WTC11 (cell line): ENCODE measurements around the gene SSTR1. TPM values are rescaled to one million over a fixed set of nuclear protein-coding genes. Genes with fewer than 3 reads are reported as not detected.

ENCODE experiments used
- ATAC-seq: fragments of 200-7000 bp; cut with Tn5 transposase; 2 replicates; pipeline ENCODE4 v1.10.0; 2021; ENCODE audit warnings: mild to moderate bottlenecking, moderate library complexity
- CTCF ChIA-PET: fragments of 300-600 bp; sonication (Branson Sonifier 250); formaldehyde crosslinking; loops from one replicate; lab custom pipeline; 2021; ENCODE audit warnings: antibody characterized with exemption; lab: Charles Lee
- POLR2A ChIA-PET: fragments of 350-600 bp; sonication (Branson Sonifier 250); formaldehyde crosslinking; loops from one replicate; lab custom pipeline; 2021; ENCODE audit warnings: antibody characterized with exemption; lab: Charles Lee
- DNase-seq: peaks from one replicate; pipeline ENCODE4 v3.0.0; 2021; ENCODE audit warnings: low spot score
- H3K27ac Mint-ChIP-seq: 2 replicates; pipeline ENCODE4 v1.8.0; 2021; ENCODE audit warnings: mixed read lengths
- H3K27me3 Mint-ChIP-seq: 2 replicates; pipeline ENCODE4 v1.8.0; 2021; ENCODE audit warnings: low read depth, mild to moderate bottlenecking, moderate library complexity, mixed read lengths
- H3K36me3 Mint-ChIP-seq: 2 replicates; pipeline ENCODE4 v1.8.0; 2021; ENCODE audit warnings: mixed read lengths
- H3K4me1 Mint-ChIP-seq: 2 replicates; pipeline ENCODE4 v1.8.0; 2022; ENCODE audit warnings: mixed read lengths
- H3K4me3 Mint-ChIP-seq: 2 replicates; pipeline ENCODE4 v1.8.0; 2021; ENCODE audit warnings: mild to moderate bottlenecking, moderate library complexity, mixed read lengths
- H3K9me3 Mint-ChIP-seq: 2 replicates; pipeline ENCODE4 v1.8.0; 2021; ENCODE audit warnings: mixed read lengths
- CDX4 ChIP-seq: fragments of 250-450 bp; sonication (Bioruptor Pico); IDR thresholded peaks from 2 replicates; pipeline ENCODE4 v1.9.0; 2021; ENCODE audit warnings: moderate library complexity, mild to moderate bottlenecking, inconsistent platforms, borderline replicate concordance
- ELF4 ChIP-seq: sonication (generic); formaldehyde crosslinking; IDR thresholded peaks from 2 replicates; pipeline ENCODE4 v1.8.1; 2022; ENCODE audit warnings: low read depth, mild to moderate bottlenecking, moderate library complexity, missing genetic modification reagents
- EMX1 ChIP-seq: fragments of 250-450 bp; sonication (Bioruptor Pico); IDR thresholded peaks from 2 replicates; pipeline ENCODE4 v1.8.0; 2021; ENCODE audit warnings: mild to moderate bottlenecking
- FOXP1 ChIP-seq: sonication (generic); formaldehyde crosslinking; IDR thresholded peaks from 2 replicates; pipeline ENCODE4 v1.8.0; 2022; ENCODE audit warnings: missing genetic modification reagents, mild to moderate bottlenecking, moderate library complexity, borderline replicate concordance
- GTF2I ChIP-seq: fragments of 250-450 bp; sonication (Bioruptor Pico); conservative IDR thresholded peaks from 2 replicates; pipeline ENCODE4 v1.4.0; 2021; ENCODE audit warnings: mild to moderate bottlenecking
- MAX ChIP-seq: sonication (generic); formaldehyde crosslinking; IDR thresholded peaks from 2 replicates; pipeline ENCODE4 v1.8.0; 2022; ENCODE audit warnings: mild to moderate bottlenecking, missing genetic modification reagents
- NFATC4 ChIP-seq: fragments of 250-450 bp; sonication (Bioruptor Pico); IDR thresholded peaks from 2 replicates; pipeline ENCODE4 v1.9.0; 2021; ENCODE audit warnings: mild to moderate bottlenecking
- RELA ChIP-seq: sonication (generic); formaldehyde crosslinking; IDR thresholded peaks from 2 replicates; pipeline ENCODE4 v1.8.1; 2022; ENCODE audit warnings: missing genetic modification reagents, mild to moderate bottlenecking, borderline replicate concordance
- TEAD4 ChIP-seq: sonication (generic); formaldehyde crosslinking; IDR thresholded peaks from 2 replicates; pipeline ENCODE4 v1.8.0; 2022; ENCODE audit warnings: mild to moderate bottlenecking, missing genetic modification reagents
- ZMAT4 ChIP-seq: fragments of 250-450 bp; sonication (Bioruptor Pico); IDR thresholded peaks from 2 replicates; pipeline ENCODE4 v1.9.0; 2021; ENCODE audit warnings: mild to moderate bottlenecking
- ZNF138 ChIP-seq: sonication (generic); formaldehyde crosslinking; conservative IDR thresholded peaks from 2 replicates; pipeline ENCODE4 v1.8.1; 2022; ENCODE audit warnings: mild to moderate bottlenecking, moderate library complexity, missing genetic modification reagents
- ZNF219 ChIP-seq: sonication (generic); formaldehyde crosslinking; IDR thresholded peaks from 2 replicates; pipeline ENCODE4 v1.8.0; 2023; ENCODE audit warnings: missing genetic modification reagents, mild to moderate bottlenecking, borderline replicate concordance
- ZNF416 ChIP-seq: fragments of 250-450 bp; sonication (Bioruptor Pico); IDR thresholded peaks from 2 replicates; pipeline ENCODE4 v1.9.0; 2021; ENCODE audit warnings: mild to moderate bottlenecking, inconsistent platforms
- ZNF423 ChIP-seq: fragments of 250-450 bp; sonication (Bioruptor Pico); IDR thresholded peaks from 2 replicates; pipeline ENCODE4 v2.1.2; 2022; ENCODE audit warnings: mild to moderate bottlenecking, moderate library complexity
- ZNF671 ChIP-seq: fragments of 250-450 bp; sonication (Bioruptor Pico); IDR thresholded peaks from 2 replicates; pipeline ENCODE4 v1.8.0; 2021; ENCODE audit warnings: mild to moderate bottlenecking
- total RNA-seq: library from RNA; stranded (reverse); gene quantifications from 3 replicates; pipeline ENCODE4 v1.2.3, GENCODE V29; 2021
- TF ChIP-seq, protein P1 (sequence below): sonication (generic); formaldehyde crosslinking; IDR thresholded peaks from 2 replicates; pipeline ENCODE4 v1.8.0; 2022; ENCODE audit warnings: missing genetic modification reagents
- TF ChIP-seq, protein P2 (sequence below): sonication (generic); formaldehyde crosslinking; IDR thresholded peaks from 2 replicates; pipeline ENCODE4 v1.8.1; 2023; ENCODE audit warnings: mild to moderate bottlenecking, missing genetic modification reagents, moderate library complexity
- TF ChIP-seq, protein P3 (sequence below): fragments of 250-450 bp; sonication (Bioruptor Pico); conservative IDR thresholded peaks from 2 replicates; pipeline ENCODE4 v1.9.0; 2021; ENCODE audit warnings: mild to moderate bottlenecking

The SSTR1 gene
- total RNA-seq, 1 experiment from 2014 or later, result 1.7 TPM

DNA sequence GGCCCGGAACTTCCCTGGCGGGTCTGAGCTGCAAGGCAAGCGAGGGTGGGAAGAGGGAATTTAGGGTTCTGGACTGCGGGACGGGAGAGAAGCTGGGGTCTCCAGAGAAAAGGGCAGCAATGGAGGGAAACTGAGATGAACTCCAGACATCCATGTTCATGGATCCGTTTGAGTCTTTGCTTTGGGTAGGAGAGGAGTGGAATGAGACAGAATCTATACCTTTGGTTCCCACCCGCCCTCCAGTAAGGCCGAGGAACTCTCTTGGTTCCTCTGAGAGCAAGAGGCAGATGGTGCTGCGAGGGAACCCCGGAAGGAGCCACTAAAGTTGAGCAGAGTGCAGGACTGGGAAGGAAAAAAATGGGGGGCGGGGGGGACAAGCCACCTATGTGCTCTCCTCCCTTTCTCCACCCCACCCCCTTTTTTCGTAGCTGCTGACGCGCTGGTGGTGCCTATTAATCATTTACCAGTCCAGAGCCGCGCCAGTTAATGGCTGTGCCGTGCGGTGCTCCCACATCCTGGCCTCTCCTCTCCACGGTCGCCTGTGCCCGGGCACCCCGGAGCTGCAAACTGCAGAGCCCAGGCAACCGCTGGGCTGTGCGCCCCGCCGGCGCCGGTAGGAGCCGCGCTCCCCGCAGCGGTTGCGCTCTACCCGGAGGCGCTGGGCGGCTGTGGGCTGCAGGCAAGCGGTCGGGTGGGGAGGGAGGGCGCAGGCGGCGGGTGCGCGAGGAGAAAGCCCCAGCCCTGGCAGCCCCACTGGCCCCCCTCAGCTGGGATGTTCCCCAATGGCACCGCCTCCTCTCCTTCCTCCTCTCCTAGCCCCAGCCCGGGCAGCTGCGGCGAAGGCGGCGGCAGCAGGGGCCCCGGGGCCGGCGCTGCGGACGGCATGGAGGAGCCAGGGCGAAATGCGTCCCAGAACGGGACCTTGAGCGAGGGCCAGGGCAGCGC lies 1.2 kb downstream of the SSTR1 start:
- peaks cover 97% of the 10 kb centered on the region for H3K27me3 Mint-ChIP-seq
- CTCF ChIA-PET, result interaction anchor here (1.1 to 1.7 kb wide), 5 partner anchors 10 to 306 kb away, joined by 3 to 8 read pairs (median 4); partner anchors contain the start of gene CLEC14A

GRCh38 chr14:38209572-38210557 lies 2.2 kb downstream of the SSTR1 start:
- POLR2A ChIA-PET, result no interaction called here

More for the DNA sequence above, 1.2 kb downstream of the SSTR1 start:
- peak; percentile 56 for DNase-seq
- Mint-ChIP-seq H3K9me3 (peaks cover 7% of the 10 kb centered on the region), H3K4me3 (peak overlapping the region; percentile 76), H3K4me1 (peaks cover 49% of the 10 kb centered on the region), H3K36me3 (peaks cover 2% of the 10 kb centered on the region; the same call in 1 of the 2 replicates), H3K27ac (no peak overlapping the region)
- peak; percentile 12 for ATAC-seq
- TF ChIP-seq ZNF671 (CRISPR knock-in tag), result peak; percentile 83
- no peak for TF ChIP-seq ELF4 (CRISPR knock-in tag)
- TF ChIP-seq ZNF423 (CRISPR knock-in tag), result peak; percentile 83
- TF ChIP-seq, protein P1, sequence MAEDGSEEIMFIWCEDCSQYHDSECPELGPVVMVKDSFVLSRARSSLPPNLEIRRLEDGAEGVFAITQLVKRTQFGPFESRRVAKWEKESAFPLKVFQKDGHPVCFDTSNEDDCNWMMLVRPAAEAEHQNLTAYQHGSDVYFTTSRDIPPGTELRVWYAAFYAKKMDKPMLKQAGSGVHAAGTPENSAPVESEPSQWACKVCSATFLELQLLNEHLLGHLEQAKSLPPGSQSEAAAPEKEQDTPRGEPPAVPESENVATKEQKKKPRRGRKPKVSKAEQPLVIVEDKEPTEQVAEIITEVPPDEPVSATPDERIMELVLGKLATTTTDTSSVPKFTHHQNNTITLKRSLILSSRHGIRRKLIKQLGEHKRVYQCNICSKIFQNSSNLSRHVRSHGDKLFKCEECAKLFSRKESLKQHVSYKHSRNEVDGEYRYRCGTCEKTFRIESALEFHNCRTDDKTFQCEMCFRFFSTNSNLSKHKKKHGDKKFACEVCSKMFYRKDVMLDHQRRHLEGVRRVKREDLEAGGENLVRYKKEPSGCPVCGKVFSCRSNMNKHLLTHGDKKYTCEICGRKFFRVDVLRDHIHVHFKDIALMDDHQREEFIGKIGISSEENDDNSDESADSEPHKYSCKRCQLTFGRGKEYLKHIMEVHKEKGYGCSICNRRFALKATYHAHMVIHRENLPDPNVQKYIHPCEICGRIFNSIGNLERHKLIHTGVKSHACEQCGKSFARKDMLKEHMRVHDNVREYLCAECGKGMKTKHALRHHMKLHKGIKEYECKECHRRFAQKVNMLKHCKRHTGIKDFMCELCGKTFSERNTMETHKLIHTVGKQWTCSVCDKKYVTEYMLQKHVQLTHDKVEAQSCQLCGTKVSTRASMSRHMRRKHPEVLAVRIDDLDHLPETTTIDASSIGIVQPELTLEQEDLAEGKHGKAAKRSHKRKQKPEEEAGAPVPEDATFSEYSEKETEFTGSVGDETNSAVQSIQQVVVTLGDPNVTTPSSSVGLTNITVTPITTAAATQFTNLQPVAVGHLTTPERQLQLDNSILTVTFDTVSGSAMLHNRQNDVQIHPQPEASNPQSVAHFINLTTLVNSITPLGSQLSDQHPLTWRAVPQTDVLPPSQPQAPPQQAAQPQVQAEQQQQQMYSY (CRISPR knock-in tag), result peak; percentile 54
- TF ChIP-seq TEAD4 (CRISPR knock-in tag), result no peak
- peak; percentile 49 for TF ChIP-seq NFATC4 (CRISPR knock-in tag)
- peak; percentile 90 for TF ChIP-seq ZMAT4 (CRISPR knock-in tag)
- no peak for TF ChIP-seq CDX4 (CRISPR knock-in tag)
- no peak for TF ChIP-seq EMX1 (CRISPR knock-in tag)
- TF ChIP-seq, protein P2, sequence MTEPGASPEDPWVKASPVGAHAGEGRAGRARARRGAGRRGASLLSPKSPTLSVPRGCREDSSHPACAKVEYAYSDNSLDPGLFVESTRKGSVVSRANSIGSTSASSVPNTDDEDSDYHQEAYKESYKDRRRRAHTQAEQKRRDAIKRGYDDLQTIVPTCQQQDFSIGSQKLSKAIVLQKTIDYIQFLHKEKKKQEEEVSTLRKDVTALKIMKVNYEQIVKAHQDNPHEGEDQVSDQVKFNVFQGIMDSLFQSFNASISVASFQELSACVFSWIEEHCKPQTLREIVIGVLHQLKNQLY (CRISPR knock-in tag), result no peak
- TF ChIP-seq ZNF416 (CRISPR knock-in tag), result 0 out of 2 replicates have a peak, but pooled peaks have one; percentile 12
- POLR2A ChIA-PET, result interaction anchor here (0.9 to 1.8 kb wide), 5 partner anchors 10 to 1037 kb away, joined by 3 to 7 read pairs (median 3); partner anchors contain the start of gene SLC25A21

More at GRCh38 chr14:38209572-38210557, 2.2 kb downstream of the SSTR1 start:
- DNase-seq (no peak), ATAC-seq (no peak)
- Mint-ChIP-seq H3K36me3 (peaks cover 2% of the 10 kb centered on the region; the same call in 1 of the 2 replicates), H3K9me3 (peaks cover 7% of the 10 kb centered on the region), H3K27me3 (peaks cover 97% of the 10 kb centered on the region), H3K4me1 (peaks cover 52% of the 10 kb centered on the region), H3K4me3 (peak overlapping the region; percentile 76)
- CTCF ChIA-PET, result interaction anchor here (1.1 to 1.5 kb wide), 2 partner anchors 9 to 45 kb away, joined by 3 to 5 read pairs; no protein-coding TSS in a partner anchor
- peak; percentile 31; the same call in 1 of the 2 replicates for TF ChIP-seq MAX (CRISPR knock-in tag)
- no peak for TF ChIP-seq ZNF138 (CRISPR knock-in tag)
- TF ChIP-seq ZNF671 (CRISPR knock-in tag), result peak; percentile 13; the same call in 1 of the 2 replicates
- TF ChIP-seq ZNF219 (CRISPR knock-in tag), result no peak
- TF ChIP-seq, protein P3, sequence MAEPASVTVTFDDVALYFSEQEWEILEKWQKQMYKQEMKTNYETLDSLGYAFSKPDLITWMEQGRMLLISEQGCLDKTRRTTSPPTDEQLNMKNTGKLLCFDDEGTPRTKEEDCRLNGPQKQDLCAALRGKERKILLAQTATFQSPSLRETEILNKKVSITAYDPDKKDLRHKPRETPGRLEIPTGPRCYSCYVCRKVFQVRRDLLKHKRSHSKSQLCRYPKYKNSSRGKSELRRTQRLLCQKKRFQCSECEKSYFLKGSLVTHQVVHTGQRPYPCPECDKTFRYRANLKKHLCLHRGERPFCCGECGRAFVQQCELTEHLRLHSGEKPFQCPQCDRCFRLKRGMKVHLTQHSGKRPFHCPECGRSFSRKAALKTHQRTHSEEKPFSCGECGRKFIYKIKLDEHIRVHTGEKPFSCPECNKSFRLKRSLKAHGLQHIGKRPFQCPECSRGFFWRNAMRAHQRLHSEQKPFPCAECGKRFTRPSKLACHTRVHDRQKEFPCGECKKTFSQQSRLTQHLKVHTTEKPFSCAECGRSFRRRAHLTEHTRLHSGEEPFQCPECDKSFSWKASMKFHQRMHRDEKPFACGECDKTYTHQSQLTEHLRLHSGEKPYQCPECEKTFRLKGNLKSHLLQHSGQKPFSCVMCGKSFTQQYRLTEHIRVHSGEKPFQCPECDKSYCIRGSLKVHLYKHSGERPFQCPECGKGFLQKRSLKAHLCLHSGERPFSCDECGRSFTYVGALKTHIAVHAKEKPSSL (CRISPR knock-in tag), result no peak
- 0 out of 2 replicates have a peak, but pooled peaks have one; percentile 27 for TF ChIP-seq FOXP1
- no peak for TF ChIP-seq GTF2I (CRISPR knock-in tag)
- TF ChIP-seq RELA (CRISPR knock-in tag), result 0 out of 2 replicates have a peak, but pooled peaks have one; percentile 62
- TF ChIP-seq, all 79 proteins: peak for 4
- H3K27ac Mint-ChIP-seq, result no peak overlapping the region
